Trophoblast cell (in vitro differentiated cells and primary cell): ENCODE measurements around the gene SMYD3.

ENCODE experiments used
- DNase-seq, 2 donors: peaks; one replicate each; pipeline ENCODE4 v3.0.0-alpha.2; 2016
- H2AFZ ChIP-seq: 2 replicates; pipeline ENCODE4 v1.6.1; 2013; ENCODE audit warnings: low read length, moderate library complexity, mild to moderate bottlenecking; ENCODE audit not compliant: insufficient read depth, poor library complexity
- H2AK5ac ChIP-seq: 2 replicates; pipeline ENCODE4 v1.6.1; 2013; ENCODE audit warnings: mild to moderate bottlenecking, low read length
- H2BK120ac ChIP-seq: 2 replicates; pipeline ENCODE4 v1.6.1; 2013; ENCODE audit warnings: low read length, mild to moderate bottlenecking, moderate library complexity; ENCODE audit not compliant: insufficient read depth, poor library complexity
- H2BK12ac ChIP-seq: 2 replicates; pipeline ENCODE4 v1.6.1; 2013; ENCODE audit warnings: mild to moderate bottlenecking, low read length, moderate library complexity
- H2BK5ac ChIP-seq: 2 replicates; pipeline ENCODE4 v1.6.1; 2013; ENCODE audit warnings: low read length, low read depth, moderate library complexity, mild to moderate bottlenecking; ENCODE audit not compliant: poor library complexity
- H3K14ac ChIP-seq: 2 replicates; pipeline ENCODE4 v1.6.1; 2013; ENCODE audit warnings: mild to moderate bottlenecking, low read length
- H3K18ac ChIP-seq: 2 replicates; pipeline ENCODE4 v1.6.1; 2013; ENCODE audit warnings: mild to moderate bottlenecking, low read length
- H3K23ac ChIP-seq: 2 replicates; pipeline ENCODE4 v1.6.1; 2013; ENCODE audit warnings: low read length
- H3K27ac ChIP-seq: 2 replicates; pipeline ENCODE4 v1.5.1; 2013; ENCODE audit warnings: low read depth, mild to moderate bottlenecking, inconsistent platforms, low read length, moderate library complexity
- H3K27me3 ChIP-seq: 2 replicates; pipeline ENCODE4 v1.6.1; 2013; ENCODE audit warnings: inconsistent platforms, mild to moderate bottlenecking, low read length, moderate library complexity; ENCODE audit not compliant: insufficient read depth
- H3K36me3 ChIP-seq, 2 experiments: 1 replicate in 1 of 2; 2 replicates in 1 of 2; pipeline ENCODE4 v1.6.1; 2013; ENCODE audit warnings: low read length in 2 of 2, mild to moderate bottlenecking in 2 of 2, moderate library complexity in 1 of 2; ENCODE audit not compliant: insufficient read depth in 2 of 2, control insufficient read depth in 1 of 2
- H3K4ac ChIP-seq: 2 replicates; pipeline ENCODE4 v1.6.1; 2013; ENCODE audit warnings: low read depth, mild to moderate bottlenecking, low read length, moderate library complexity
- H3K4me1 ChIP-seq, 2 experiments: 1 replicate in 1 of 2; 2 replicates in 1 of 2; pipeline ENCODE4 v1.6.1; 2013; ENCODE audit warnings: low read length in 2 of 2, mild to moderate bottlenecking in 2 of 2, moderate library complexity in 1 of 2; ENCODE audit not compliant: insufficient read depth in 2 of 2, control insufficient read depth in 1 of 2
- H3K4me2 ChIP-seq: 2 replicates; pipeline ENCODE4 v1.6.1; 2013; ENCODE audit warnings: inconsistent platforms, mild to moderate bottlenecking, low read length, moderate library complexity
- H3K4me3 ChIP-seq: 2 replicates; pipeline ENCODE4 v1.5.1; 2013; ENCODE audit warnings: mild to moderate bottlenecking, low read depth, low read length, inconsistent platforms
- H3K79me1 ChIP-seq: one replicate; pipeline ENCODE4 v1.6.1; 2013; ENCODE audit warnings: low read length
- H3K79me2 ChIP-seq: 2 replicates; pipeline ENCODE4 v1.6.1; 2013; ENCODE audit warnings: low read length, mild to moderate bottlenecking; ENCODE audit not compliant: control insufficient read depth, insufficient read depth, poor library complexity
- H3K9ac ChIP-seq: 2 replicates; pipeline ENCODE4 v1.6.1; 2013; ENCODE audit warnings: mild to moderate bottlenecking, low read length
- H3K9me3 ChIP-seq: 2 replicates; pipeline ENCODE4 v1.6.1; 2013; ENCODE audit warnings: low read depth, mild to moderate bottlenecking, control low read depth, inconsistent platforms, low read length; ENCODE audit not compliant: insufficient read depth
- H4K12ac ChIP-seq: 2 replicates; pipeline ENCODE4 v1.6.1; 2013; ENCODE audit warnings: low read depth, mild to moderate bottlenecking, low read length, moderate library complexity
- H4K8ac ChIP-seq: 2 replicates; pipeline ENCODE4 v1.6.1; 2013; ENCODE audit warnings: low read depth, mild to moderate bottlenecking, low read length, moderate library complexity
- H4K91ac ChIP-seq: one replicate; pipeline ENCODE4 v1.6.1; 2013; ENCODE audit warnings: low read depth, mild to moderate bottlenecking, low read length, moderate library complexity
- WGBS: extraction: QIAGEN DNeasy Blood & Tissue Kit; methylation state at CpG from one replicate; pipeline ENCODE4 v1.1.7; 2013; ENCODE audit warnings: missing lambda C conversion rate; ENCODE audit not compliant: insufficient read length, insufficient coverage; ENCODE audit errors: extremely low coverage; 5-methylcytosine and 5-hydroxymethylcytosine counted together

The SMYD3 gene

GRCh38 chr1:246381452-246381851 lies 125.6 kb downstream of the SMYD3 start:
- Histone ChIP-seq H4K91ac (no peak overlapping the region), H3K27ac (no peak overlapping the region), H3K4me3 (no peak overlapping the region), H2BK5ac (no peak overlapping the region), H3K79me2 (no peaks in the 10 kb centered on the region), H2AK5ac (no peak overlapping the region), H2BK12ac (no peak overlapping the region), H4K12ac (no peak overlapping the region), H3K4ac (no peak overlapping the region), H3K4me1 (no peaks in the 10 kb centered on the region), H3K79me1 (no peaks in the 10 kb centered on the region), H3K27me3 (no peaks in the 10 kb centered on the region), H3K36me3 (no peaks in the 10 kb centered on the region), H2AFZ (no peak overlapping the region), H2BK120ac (no peak overlapping the region), H3K9me3 (peaks cover 3% of the 10 kb centered on the region), H4K8ac (no peak overlapping the region), H3K14ac (no peak overlapping the region), H3K18ac (no peak overlapping the region), H3K4me2 (no peak overlapping the region), H3K9ac (no peak overlapping the region), H3K23ac (no peak overlapping the region)
- no peak for DNase-seq
- no CpG with 5 or more reads among the region's 5 CpGs for WGBS

GRCh38 chr1:246377625-246378153 lies 129.4 kb downstream of the SMYD3 start:
- peaks cover 3% of the 10 kb centered on the region for H3K9me3 ChIP-seq
- H2BK5ac ChIP-seq: no peak overlapping the region
- no peak overlapping the region for H3K9ac ChIP-seq
- no peak overlapping the region for H2BK12ac ChIP-seq
- no peaks in the 10 kb centered on the region for H3K27me3 ChIP-seq
- no peak overlapping the region for H3K18ac ChIP-seq
- H3K27ac ChIP-seq: no peak overlapping the region
- H4K12ac ChIP-seq: no peak overlapping the region
- H3K4ac ChIP-seq: no peak overlapping the region
- DNase-seq: no peak
- no peaks in the 10 kb centered on the region for H3K79me2 ChIP-seq
- no peak overlapping the region for H2AK5ac ChIP-seq
- H2BK120ac ChIP-seq: no peak overlapping the region
- no peak overlapping the region for H2AFZ ChIP-seq
- no CpG with 5 or more reads among the region's 5 CpGs for WGBS
- no peak overlapping the region for H3K23ac ChIP-seq
- H3K4me1 ChIP-seq: no peaks in the 10 kb centered on the region
- H3K14ac ChIP-seq: no peak overlapping the region
- no peak overlapping the region for H3K4me2 ChIP-seq
- H3K79me1 ChIP-seq: no peaks in the 10 kb centered on the region
- no peak overlapping the region for H4K8ac ChIP-seq
- H3K36me3 ChIP-seq: no peaks in the 10 kb centered on the region
- no peak overlapping the region for H4K91ac ChIP-seq
- H3K4me3 ChIP-seq: no peak overlapping the region

GRCh38 chr1:246373828-246374569 lies 133.1 kb downstream of the SMYD3 start:
- Histone ChIP-seq H3K4ac (no peak overlapping the region), H3K79me1 (no peaks in the 10 kb centered on the region), H2BK5ac (no peak overlapping the region), H3K4me3 (no peak overlapping the region), H3K18ac (no peak overlapping the region), H4K12ac (no peak overlapping the region), H3K27ac (no peak overlapping the region), H3K14ac (no peak overlapping the region), H3K9me3 (no peaks in the 10 kb centered on the region), H3K9ac (no peak overlapping the region), H2AK5ac (no peak overlapping the region), H4K91ac (no peak overlapping the region), H3K4me1 (no peaks in the 10 kb centered on the region), H2AFZ (no peak overlapping the region), H3K4me2 (no peak overlapping the region), H4K8ac (no peak overlapping the region), H3K27me3 (no peaks in the 10 kb centered on the region), H3K23ac (no peak overlapping the region), H2BK12ac (no peak overlapping the region), H2BK120ac (no peak overlapping the region), H3K79me2 (no peaks in the 10 kb centered on the region), H3K36me3 (no peaks in the 10 kb centered on the region)
- DNase-seq: no peak
- no CpG with 5 or more reads among the region's 6 CpGs for WGBS

- Histone ChIP-seq H4K91ac (no peak overlapping the region), H3K4ac (no peak overlapping the region), H4K8ac (no peak overlapping the region), H3K36me3 (no peaks in the 10 kb centered on the region), H2BK12ac (no peak overlapping the region), H3K27me3 (no peaks in the 10 kb centered on the region), H3K4me1 (no peaks in the 10 kb centered on the region), H3K4me3 (no peak overlapping the region), H3K27ac (no peak overlapping the region), H2AFZ (no peak overlapping the region), H3K79me1 (no peaks in the 10 kb centered on the region), H3K9me3 (no peaks in the 10 kb centered on the region), H3K14ac (no peak overlapping the region), H2BK5ac (no peak overlapping the region), H3K23ac (no peak overlapping the region), H3K9ac (no peak overlapping the region), H2BK120ac (no peak overlapping the region), H3K4me2 (no peak overlapping the region), H3K18ac (no peak overlapping the region), H2AK5ac (no peak overlapping the region), H3K79me2 (no peaks in the 10 kb centered on the region), H4K12ac (no peak overlapping the region)
- DNase-seq: no peak
- no CpG with 5 or more reads among the region's 6 CpGs for WGBS
Observed at GRCh38 chr1:246372559-246372958, 134.5 kb downstream of the SMYD3 start.
